Nephron (organoid): ENCODE measurements around the gene DNAH3.
A peak's percentile ranks its signal among the peaks of the same experiment; 100 is the strongest.

ENCODE experiments used
- H3K27ac Mint-ChIP-seq, 3 experiments: 2 replicates each; pipeline ENCODE4 v1.8.0; 2020; ENCODE audit warnings: mixed read lengths in 3 of 3, mild to moderate bottlenecking in 2 of 3, moderate library complexity in 1 of 3
- H3K27me3 Mint-ChIP-seq: 2 replicates; pipeline ENCODE4 v1.8.0; 2021; ENCODE audit warnings: low read depth, mild to moderate bottlenecking, moderate library complexity, mixed read lengths
- H3K36me3 Mint-ChIP-seq: 2 replicates; pipeline ENCODE4 v1.8.0; 2020; ENCODE audit warnings: low read depth, mixed read lengths
- H3K4me1 Mint-ChIP-seq: 2 replicates; pipeline ENCODE4 v1.8.0; 2020; ENCODE audit warnings: mixed read lengths
- H3K4me3 Mint-ChIP-seq, 3 experiments: 2 replicates each; pipeline ENCODE4 v1.8.0; 2020; ENCODE audit warnings: mild to moderate bottlenecking in 3 of 3, mixed read lengths in 3 of 3, moderate library complexity in 2 of 3
- H3K9me3 Mint-ChIP-seq: 2 replicates; pipeline ENCODE4 v1.8.0; 2020; ENCODE audit warnings: mixed read lengths
- CTCF ChIP-seq, 3 experiments: fragments of 200-600 bp; sonication (generic); IDR thresholded peaks; one replicate each; pipeline ENCODE4 v1.5.0; 2021; ENCODE audit warnings: antibody characterized with exemption in 3 of 3; ENCODE audit not compliant: unreplicated experiment in 3 of 3

The DNAH3 gene

DNA sequence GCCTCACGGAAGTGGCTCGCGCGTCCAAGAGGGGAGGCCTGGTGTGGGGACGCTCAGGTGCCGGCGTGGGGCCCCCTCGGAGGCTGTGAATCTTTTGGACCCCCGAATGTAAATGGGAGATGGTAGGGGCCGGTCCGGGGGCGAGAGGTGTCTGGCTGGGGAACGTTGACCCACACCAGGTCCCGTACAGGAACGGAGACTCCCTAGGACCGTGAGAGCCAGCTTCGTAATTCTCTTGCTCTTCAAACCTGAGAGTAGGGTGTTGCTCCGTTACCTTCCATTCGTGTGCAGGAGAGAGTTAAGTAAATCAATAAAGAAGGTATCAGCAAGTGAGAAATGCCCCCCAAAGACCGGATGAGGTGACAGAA is 249.6 kb downstream of the DNAH3 start:
- peaks cover 58% of the 10 kb centered on the region for H3K4me1 Mint-ChIP-seq
- H3K4me3 Mint-ChIP-seq: peak overlapping the region; percentile 90 to 91 (median 90)
- TF ChIP-seq CTCF (IDR thresholded peaks at IDR 0.05; ENCODE audit: unreplicated experiment in 3 of 3): no peak
- H3K27ac Mint-ChIP-seq: peak overlapping the region; percentile 99
- H3K27me3 Mint-ChIP-seq: no peaks in the 10 kb centered on the region
- H3K9me3 Mint-ChIP-seq: no peaks in the 10 kb centered on the region
- H3K36me3 Mint-ChIP-seq: peaks cover 8% of the 10 kb centered on the region

GRCh38 chr16:20900299-20901067 is 250.2 kb downstream of the DNAH3 start, which contains the start of the genes DCUN1D3 and LYRM1:
DCUN1D3 (minus strand) TSS chr16:20900358; CDS start chr16:20862538, 37,820 bp downstream.
LYRM1 (plus strand) TSS chr16:20900771; CDS start chr16:20915556, 14,785 bp downstream.
- peak within 1 kb of the TSS; percentile 90 to 91 (median 90) for H3K4me3 Mint-ChIP-seq
- peaks cover 11% of the 10 kb centered on the region for H3K36me3 Mint-ChIP-seq
- no peaks in the 10 kb centered on the region for H3K27me3 Mint-ChIP-seq

DNA sequence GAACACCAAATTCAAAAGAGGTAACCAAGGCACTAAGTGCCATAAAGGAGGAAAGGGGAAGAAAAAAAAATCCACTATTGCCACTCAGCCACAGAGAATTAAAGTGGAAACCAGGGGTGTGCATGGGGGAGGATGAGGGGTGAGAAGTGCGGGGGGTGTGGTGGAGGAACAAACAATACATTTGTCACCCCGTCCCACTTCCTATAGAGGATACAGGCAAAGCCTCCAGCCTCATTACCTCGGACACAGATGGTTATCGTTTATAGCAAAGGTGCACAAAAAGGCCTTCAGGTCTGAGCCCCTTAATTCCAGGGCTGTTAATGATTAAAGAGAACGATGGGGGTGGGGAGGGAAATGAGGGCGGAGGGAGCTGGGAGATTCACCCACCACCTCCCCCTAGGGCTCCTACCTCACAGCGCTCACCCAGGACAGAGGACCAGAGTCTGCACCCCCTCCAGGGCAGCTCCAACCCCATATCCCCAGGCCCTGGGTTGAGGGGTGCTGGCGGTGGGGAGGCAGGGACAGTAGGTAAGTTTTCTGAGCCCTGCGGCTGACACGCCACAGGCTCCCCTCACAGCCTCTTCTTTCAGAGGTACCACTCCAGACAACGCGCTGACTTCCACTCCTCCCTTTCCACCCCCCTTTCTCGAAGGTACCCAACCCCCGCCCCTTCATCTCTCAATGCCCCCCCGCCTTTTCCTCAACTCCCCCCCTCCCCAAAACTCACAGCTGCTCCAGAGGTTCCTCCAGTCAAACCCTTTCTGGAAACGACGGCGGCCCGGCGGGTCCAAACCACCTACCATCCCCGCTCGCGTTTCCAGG is 251.0 kb downstream of the DNAH3 start:
- Mint-ChIP-seq H3K27ac (peak overlapping the region; percentile 99), H3K4me1 (peaks cover 50% of the 10 kb centered on the region), H3K4me3 (peak overlapping the region; percentile 90 to 91 (median 90)), H3K27me3 (no peaks in the 10 kb centered on the region), H3K36me3 (peaks cover 13% of the 10 kb centered on the region), H3K9me3 (no peaks in the 10 kb centered on the region)
- no peak for TF ChIP-seq CTCF (IDR thresholded peaks at IDR 0.05; ENCODE audit: unreplicated experiment in 3 of 3)

More at GRCh38 chr16:20900299-20901067, 250.2 kb downstream of the DNAH3 start, which contains the start of the genes DCUN1D3 and LYRM1:
- H3K9me3 Mint-ChIP-seq: no peaks in the 10 kb centered on the region
- no peak for TF ChIP-seq CTCF (IDR thresholded peaks at IDR 0.05; ENCODE audit: unreplicated experiment in 3 of 3)
- peak within 1 kb of the TSS; percentile 99 for H3K27ac Mint-ChIP-seq
- H3K4me1 Mint-ChIP-seq: peaks cover 55% of the 10 kb centered on the region

DNA sequence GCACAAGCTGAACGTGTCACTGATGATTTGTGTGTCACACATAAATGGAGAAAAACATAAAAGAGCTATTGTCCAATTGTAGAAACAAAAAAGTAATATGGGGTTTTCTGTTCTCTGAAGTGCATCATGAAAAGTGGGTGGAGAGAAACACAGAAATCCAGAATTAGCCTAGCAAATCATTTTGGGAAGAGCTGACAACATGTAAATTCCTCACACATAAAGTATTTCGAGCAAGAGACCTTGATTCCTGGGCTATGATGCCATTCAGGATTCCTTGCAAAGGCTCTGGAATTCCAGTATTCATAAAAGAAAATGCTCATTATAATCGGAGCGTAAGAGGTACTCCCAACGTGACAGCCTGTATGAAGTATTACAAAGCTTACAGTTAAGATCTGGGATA is 251.6 kb downstream of the DNAH3 start:
- H3K4me1 Mint-ChIP-seq: peaks cover 44% of the 10 kb centered on the region
- TF ChIP-seq CTCF (IDR thresholded peaks at IDR 0.05; ENCODE audit: unreplicated experiment in 3 of 3): no peak
- H3K4me3 Mint-ChIP-seq: peak overlapping the region; percentile 90 to 91 (median 90)
- H3K36me3 Mint-ChIP-seq: peaks cover 13% of the 10 kb centered on the region
- no peaks in the 10 kb centered on the region for H3K27me3 Mint-ChIP-seq
- peak overlapping the region; percentile 99 for H3K27ac Mint-ChIP-seq
- H3K9me3 Mint-ChIP-seq: no peaks in the 10 kb centered on the region

DNA sequence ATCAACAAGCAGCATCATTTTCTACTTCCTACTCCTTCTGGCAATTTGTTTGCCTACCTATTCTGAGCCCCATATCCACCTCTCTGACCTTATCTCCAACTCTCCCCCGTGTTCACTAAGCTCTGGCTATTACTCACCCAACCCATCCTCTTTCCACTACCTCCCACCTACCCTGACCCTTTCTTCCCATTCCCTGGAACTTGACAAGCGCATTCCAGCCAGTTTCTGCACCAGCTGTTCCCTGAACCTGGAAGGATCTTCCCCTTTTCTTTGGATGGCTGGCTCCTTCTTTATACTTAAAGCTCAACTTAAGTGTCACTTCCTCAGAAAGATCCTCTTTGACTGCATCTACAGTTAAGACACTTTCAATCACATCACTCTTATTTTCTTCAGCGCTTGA is 252.7 kb downstream of the DNAH3 start:
- peak overlapping the region; percentile 99 for H3K27ac Mint-ChIP-seq
- no peak for TF ChIP-seq CTCF (IDR thresholded peaks at IDR 0.05; ENCODE audit: unreplicated experiment in 3 of 3)
- H3K27me3 Mint-ChIP-seq: no peaks in the 10 kb centered on the region
- peaks cover 39% of the 10 kb centered on the region for H3K4me1 Mint-ChIP-seq
- peaks cover 16% of the 10 kb centered on the region for H3K36me3 Mint-ChIP-seq
- H3K4me3 Mint-ChIP-seq: peak overlapping the region; percentile 90 to 91 (median 90)
- no peaks in the 10 kb centered on the region for H3K9me3 Mint-ChIP-seq
